Mesothelial cell of epicardium (in vitro differentiated cells): ENCODE data around the gene CCDC148. TPM values are rescaled to one million over a fixed set of nuclear protein-coding genes. Genes with fewer than 3 reads are reported as not detected.
"Not testable (repeated sequence)": the region's sequence is repeated elsewhere in the genome, so short reads cannot be mapped to it uniquely, and the experiment has no call there.

Source experiments
- DNase-seq, 2 experiments: peaks; one replicate each; pipeline ENCODE4 v3.0.0; 2021; ENCODE audit warnings: low spot score in 2 of 2; ENCODE audit not compliant: unreplicated experiment in 2 of 2
- H3K27ac Mint-ChIP-seq: 2 replicates; pipeline ENCODE4 v1.8.0; 2021; ENCODE audit warnings: mixed read lengths
- H3K27me3 Mint-ChIP-seq: 2 replicates; pipeline ENCODE4 v1.8.0; 2021; ENCODE audit warnings: low read depth, mixed read lengths
- H3K36me3 Mint-ChIP-seq: 2 replicates; pipeline ENCODE4 v1.8.0; 2021; ENCODE audit warnings: mixed read lengths
- H3K4me1 Mint-ChIP-seq: 2 replicates; pipeline ENCODE4 v1.8.0; 2021; ENCODE audit warnings: mixed read lengths
- H3K4me3 Mint-ChIP-seq: 2 replicates; pipeline ENCODE4 v1.8.0; 2021; ENCODE audit warnings: mild to moderate bottlenecking, moderate library complexity, mixed read lengths
- H3K9me3 Mint-ChIP-seq: 2 replicates; pipeline ENCODE4 v1.8.0; 2021; ENCODE audit warnings: mixed read lengths
- CTCF ChIP-seq: fragments of 200-600 bp; sonication (generic); IDR thresholded peaks from one replicate; pipeline ENCODE4 v1.5.0; 2021; ENCODE audit warnings: antibody characterized with exemption; ENCODE audit not compliant: unreplicated experiment
- total RNA-seq: library from RNA; stranded (reverse); gene quantifications from 3 replicates; pipeline ENCODE4 v1.2.1, GENCODE V29; 2021

The CCDC148 gene
- total RNA-seq, 1 donor from 2014 or later: 3.1 TPM

GRCh38 chr2:158239271-158239670 lies 217.3 kb downstream of the CCDC148 start:
- H3K4me3 Mint-ChIP-seq: no peak overlapping the region
- no peaks in the 10 kb centered on the region for H3K27me3 Mint-ChIP-seq
- DNase-seq: no peak
- no peak for TF ChIP-seq CTCF
- H3K4me1 Mint-ChIP-seq: peaks cover 4% of the 10 kb centered on the region
- no peaks in the 10 kb centered on the region for H3K36me3 Mint-ChIP-seq
- no peak overlapping the region for H3K27ac Mint-ChIP-seq
- H3K9me3 Mint-ChIP-seq: no peaks in the 10 kb centered on the region

GRCh38 chr2:158234497-158234896 lies 222.1 kb downstream of the CCDC148 start:
- Mint-ChIP-seq H3K4me3 (no peak overlapping the region), H3K4me1 (peaks cover 6% of the 10 kb centered on the region), H3K36me3 (no peaks in the 10 kb centered on the region), H3K27me3 (no peaks in the 10 kb centered on the region), H3K9me3 (no peaks in the 10 kb centered on the region), H3K27ac (no peak overlapping the region)
- DNase-seq: no peak
- TF ChIP-seq CTCF: no peak

- H3K9me3 Mint-ChIP-seq: no peaks in the 10 kb centered on the region
- peaks cover 6% of the 10 kb centered on the region for H3K4me1 Mint-ChIP-seq
- no peak for TF ChIP-seq CTCF
- DNase-seq: no peak
- H3K36me3 Mint-ChIP-seq: no peaks in the 10 kb centered on the region
- H3K27ac Mint-ChIP-seq: no peak overlapping the region
- no peak overlapping the region for H3K4me3 Mint-ChIP-seq
- H3K27me3 Mint-ChIP-seq: no peaks in the 10 kb centered on the region
These were observed 224.1 kb downstream of the CCDC148 start for GRCh38 chr2:158232476-158232875.

- no peaks in the 10 kb centered on the region for H3K36me3 Mint-ChIP-seq
- H3K4me3 Mint-ChIP-seq: no peak overlapping the region
- no peak for TF ChIP-seq CTCF
- DNase-seq: no peak
- H3K27me3 Mint-ChIP-seq: no peaks in the 10 kb centered on the region
- peaks cover 9% of the 10 kb centered on the region for H3K9me3 Mint-ChIP-seq
- no peak overlapping the region for H3K27ac Mint-ChIP-seq
- peaks cover 6% of the 10 kb centered on the region for H3K4me1 Mint-ChIP-seq
These were observed 227.5 kb downstream of the CCDC148 start for GRCh38 chr2:158228943-158229508.

GRCh38 chr2:158223066-158223465 lies 233.5 kb downstream of the CCDC148 start:
- Mint-ChIP-seq H3K4me1 (peaks cover 12% of the 10 kb centered on the region), H3K27ac (peak overlapping the region; percentile 19), H3K9me3 (peaks cover 27% of the 10 kb centered on the region)
- DNase-seq, H3K27me3 Mint-ChIP-seq, H3K4me3 Mint-ChIP-seq, H3K36me3 Mint-ChIP-seq: not testable (repeated sequence)

- Mint-ChIP-seq H3K9me3 (peaks cover 27% of the 10 kb centered on the region), H3K36me3 (peaks cover 2% of the 10 kb centered on the region), H3K4me1 (peaks cover 12% of the 10 kb centered on the region), H3K27ac (no peak overlapping the region), H3K4me3 (no peak overlapping the region), H3K27me3 (no peaks in the 10 kb centered on the region)
- no peak for TF ChIP-seq CTCF
- no peak for DNase-seq
These were observed 235.2 kb downstream of the CCDC148 start for GRCh38 chr2:158221063-158222020.
